GM19455 (cell line): ENCODE data around the gene FCRL1.

Experiments used
- ATAC-seq: cut with Tn5 transposase; IDR thresholded peaks from one replicate; pipeline ENCODE4 v1.9.1; 2021; ENCODE audit not compliant: unreplicated experiment

The FCRL1 gene

DNA sequence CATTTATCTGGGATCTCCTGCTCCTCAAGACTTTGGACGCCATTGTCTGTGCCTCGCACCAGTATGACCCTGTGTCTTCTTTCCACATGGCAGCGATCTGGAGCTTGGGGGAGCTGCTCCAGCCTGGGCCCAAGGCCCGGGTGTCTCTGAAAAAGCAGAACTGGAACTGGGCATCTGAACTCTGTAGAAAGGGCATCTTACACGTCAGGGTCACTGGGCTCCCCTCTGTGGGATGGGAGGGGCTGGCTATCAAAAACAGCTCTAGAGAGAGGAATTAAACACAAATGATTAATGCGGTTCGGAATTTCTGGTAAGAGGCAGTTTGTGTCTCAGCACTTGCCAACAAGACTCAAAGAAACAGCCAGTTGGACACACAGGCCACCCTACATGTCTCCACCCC lies 16.1 kb downstream of the FCRL1 start:
- no peak for ATAC-seq

DNA sequence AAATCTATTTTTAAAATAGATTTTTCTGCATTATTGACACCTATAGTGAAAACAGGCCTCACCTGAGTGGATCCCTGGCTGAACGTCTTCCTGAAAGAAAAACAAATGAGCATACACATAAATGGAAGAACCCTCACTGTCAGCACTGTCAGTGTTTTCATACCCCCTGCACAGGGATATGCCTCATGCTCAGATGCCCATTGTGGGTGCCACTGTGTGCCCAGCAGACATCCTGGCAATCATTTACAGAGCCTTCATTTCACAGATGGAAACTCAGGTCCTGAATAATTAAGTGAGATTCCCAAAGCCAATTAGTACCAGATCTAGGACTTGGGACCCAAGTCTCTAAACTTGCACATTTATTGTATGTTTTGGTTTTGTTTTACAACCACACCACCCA lies 19.9 kb downstream of the FCRL1 start:
- ATAC-seq, result no peak

DNA sequence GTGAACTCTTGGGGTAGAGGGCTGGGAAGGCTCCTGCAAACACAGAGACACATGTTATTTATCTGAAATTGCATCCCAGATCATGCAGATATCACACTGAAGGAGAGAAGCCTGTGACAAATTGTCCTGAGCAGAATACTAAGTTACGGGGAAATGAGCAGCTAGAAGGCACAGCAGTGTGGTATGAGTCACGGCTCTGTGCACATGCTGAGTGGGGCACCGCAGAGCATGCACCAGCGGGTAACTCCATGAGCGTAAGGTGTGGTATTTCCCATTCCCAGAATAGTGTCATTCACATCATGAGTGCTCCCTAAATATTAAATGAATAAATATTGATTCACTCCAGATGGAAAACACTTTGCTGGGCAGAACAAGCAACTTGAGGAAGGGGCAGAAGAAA lies 21.7 kb downstream of the FCRL1 start:
- no peak for ATAC-seq

DNA sequence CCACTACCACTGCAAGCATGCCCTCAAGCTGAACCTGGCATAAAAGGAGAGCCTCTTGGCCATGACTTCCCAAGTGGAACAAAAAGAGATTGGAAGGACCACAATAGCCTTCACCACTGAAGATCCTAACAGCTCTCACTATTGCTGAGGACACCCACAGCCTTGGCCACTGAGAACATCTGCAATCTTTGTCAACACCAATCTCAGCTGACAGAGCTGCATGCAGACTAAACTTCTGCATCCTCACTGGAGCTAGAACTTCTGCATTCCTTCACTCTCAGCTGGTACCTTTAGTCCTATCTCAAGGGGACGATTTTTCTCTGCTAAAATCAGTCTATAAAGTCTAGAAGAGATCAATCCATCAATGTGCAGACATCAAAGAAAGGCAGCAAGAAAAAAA lies 34.7 kb downstream of the FCRL1 start:
- no peak for ATAC-seq

DNA sequence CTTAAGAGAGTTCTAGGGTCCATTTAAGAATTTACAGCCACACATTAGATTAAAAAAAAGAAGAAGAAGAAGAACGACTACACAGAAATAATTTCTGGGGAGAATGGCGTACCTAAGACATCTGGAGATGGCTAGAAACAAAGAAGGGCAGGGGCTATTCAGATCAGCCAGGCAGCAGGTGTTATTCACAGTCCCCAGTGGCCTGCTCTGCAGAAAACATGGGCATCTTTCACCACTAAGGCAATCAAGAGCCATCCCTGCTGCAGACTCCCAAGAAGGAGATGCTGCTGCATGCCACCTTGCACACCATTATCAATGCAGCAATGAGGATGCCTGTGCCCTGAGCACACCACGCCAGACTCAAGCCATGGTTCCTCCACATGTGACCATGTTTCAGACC lies 35.1 kb downstream of the FCRL1 start:
- ATAC-seq, result no peak

DNA sequence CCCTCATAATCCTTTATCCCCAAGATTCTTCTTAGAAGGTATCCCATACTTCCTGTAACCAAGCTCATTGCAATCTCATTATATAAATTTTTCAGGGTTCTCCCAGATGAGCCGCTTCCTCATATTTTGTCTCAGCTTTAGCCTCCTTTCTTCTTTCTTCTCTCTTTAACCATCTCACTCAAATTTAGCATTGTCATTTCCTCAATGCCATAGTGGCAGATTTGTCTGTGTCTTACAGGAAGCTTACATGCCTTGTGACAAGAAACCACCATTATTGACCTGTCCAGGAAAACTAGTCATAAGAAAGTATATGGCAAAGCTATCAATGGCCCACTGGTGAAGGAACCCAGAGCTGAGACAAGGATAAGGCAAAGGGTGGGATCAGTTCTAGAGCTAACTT lies 37.0 kb downstream of the FCRL1 start:
- no peak for ATAC-seq

DNA sequence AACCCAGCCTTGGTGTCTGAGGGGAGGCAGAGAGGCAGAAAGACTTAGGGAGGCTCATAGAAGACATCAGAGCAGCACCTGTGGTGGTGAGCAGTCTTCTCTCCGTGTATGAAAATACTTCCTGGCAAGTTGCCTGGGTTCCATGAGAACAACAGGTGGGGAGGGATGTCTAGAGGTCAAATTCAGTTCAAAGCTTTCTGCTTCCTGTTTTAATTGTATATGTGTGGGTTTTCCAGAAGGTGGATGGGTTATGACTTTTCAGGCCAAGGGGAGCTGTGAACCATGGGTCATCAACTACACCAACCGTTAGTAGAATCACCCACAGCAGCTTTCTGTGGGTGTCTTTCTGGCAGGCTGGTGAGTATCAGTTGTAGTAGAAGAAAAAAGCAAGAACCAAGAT lies 38.9 kb downstream of the FCRL1 start:
- peak; percentile 69 for ATAC-seq

DNA sequence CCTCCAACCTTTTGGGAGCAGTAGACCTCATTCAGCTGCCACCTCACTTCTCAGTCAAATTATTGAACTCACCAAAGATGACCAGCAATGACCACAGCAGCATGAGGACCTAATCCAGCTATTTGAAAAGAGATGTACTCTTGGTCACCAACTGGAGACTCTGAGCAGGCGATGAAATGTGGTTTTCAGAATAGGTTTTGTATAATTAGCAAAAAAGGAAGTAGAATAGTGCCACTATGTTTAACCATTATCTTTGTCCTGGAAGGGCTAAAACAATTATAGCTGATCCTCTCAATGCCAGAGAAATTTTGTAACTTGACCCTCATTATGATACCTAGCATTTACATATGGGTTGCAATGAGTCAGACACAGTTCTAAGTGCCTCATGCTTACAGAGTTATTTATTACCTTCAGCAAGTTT lies 42.9 kb downstream of the FCRL1 start, which contains the start of gene FCRL2:
Gene FCRL2, minus strand, starts transcription at position 162 of the 421 bp plus-strand sequence. Its CDS starts 59 bp downstream, at position 103.
- no peak for ATAC-seq

DNA sequence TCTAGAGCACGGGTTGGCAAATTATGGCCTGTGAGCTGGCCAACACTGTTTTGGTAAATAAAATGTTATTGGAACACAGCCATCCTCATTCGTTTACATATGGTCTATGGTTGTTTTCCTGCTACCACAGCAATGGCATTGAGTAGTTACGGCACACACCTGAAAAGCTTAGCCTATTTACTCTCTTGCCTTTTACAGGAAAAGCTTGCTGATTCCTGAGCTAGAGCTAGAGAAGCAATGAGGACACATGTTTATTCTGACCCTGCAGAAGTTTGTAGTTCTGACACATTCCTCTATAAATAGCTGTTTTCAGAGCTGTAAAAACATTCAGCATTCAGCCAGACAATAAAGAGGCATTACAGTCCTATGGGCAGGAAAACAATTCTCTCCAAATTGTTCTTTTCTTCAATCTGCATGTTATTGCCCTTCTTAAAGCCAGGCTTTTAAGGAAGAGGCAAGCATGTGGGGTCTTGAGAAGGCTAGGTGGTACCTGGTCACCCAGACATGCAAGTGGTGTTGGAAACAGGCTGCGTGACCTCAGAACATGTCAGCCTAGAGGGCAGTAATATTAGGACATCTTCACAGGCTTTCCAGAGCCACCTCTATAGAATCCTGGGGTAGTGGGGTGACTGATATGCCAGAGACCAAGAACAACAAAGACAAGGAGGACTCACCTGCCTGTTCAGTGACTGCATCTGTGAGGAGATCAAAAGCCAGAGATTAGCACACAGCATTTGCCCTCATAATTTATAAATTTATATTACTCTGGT lies 44.6 kb downstream of the FCRL1 start:
- ATAC-seq, result no peak

DNA sequence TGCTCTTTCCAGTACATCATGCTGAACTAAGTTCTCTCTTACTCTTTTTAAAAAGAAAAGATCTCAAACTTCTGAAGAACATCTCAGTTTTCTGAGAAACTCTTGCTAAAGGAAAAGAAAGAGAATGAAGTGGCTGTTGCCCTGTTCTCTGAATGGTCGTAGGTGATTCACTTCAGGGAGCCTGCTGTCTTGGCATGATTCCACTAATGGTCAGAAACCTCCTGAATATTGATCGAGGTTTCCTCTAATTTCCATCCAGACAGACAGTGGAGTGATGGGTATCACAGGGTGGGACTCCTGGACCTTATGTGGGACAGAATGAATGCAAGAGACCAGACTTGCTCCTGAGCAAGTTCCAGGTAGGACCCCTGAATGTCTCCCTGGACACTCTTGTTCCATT lies 45.5 kb downstream of the FCRL1 start:
- no peak for ATAC-seq

- ATAC-seq, result peak; percentile 54
Measured at GRCh38 chr1:157773493-157774350, 46.2 kb downstream of the FCRL1 start.

GRCh38 chr1:157771661-157772425 lies 48.1 kb downstream of the FCRL1 start:
- ATAC-seq, result no peak

DNA sequence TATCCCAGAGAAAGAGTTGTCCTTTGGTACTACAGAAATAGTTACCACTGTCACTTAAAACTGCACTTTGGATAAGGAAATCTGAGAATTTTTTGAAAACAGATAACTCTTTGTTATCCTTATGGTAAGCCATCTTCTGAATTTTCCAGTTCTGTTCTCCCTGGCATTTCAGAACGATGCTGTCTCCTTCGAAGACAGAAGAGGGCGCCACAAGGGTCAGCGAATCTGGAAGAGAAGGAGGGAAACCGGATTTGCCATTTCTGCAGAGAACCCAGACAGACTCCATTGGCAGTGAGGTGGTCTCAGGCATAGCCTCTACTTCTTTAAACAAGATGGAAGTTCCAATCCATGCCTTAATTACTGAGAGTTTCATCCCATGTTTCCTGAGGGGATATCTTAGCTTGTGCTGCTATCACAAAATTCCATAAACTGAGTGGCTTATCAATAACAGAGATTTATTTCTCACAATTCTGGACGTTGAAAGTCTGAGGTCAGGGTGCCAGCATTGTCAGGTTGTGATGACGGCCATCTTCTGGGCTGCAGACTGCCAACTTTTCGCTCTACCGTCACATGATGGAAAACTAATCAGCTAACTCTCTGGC lies 49.4 kb downstream of the FCRL1 start:
- no peak for ATAC-seq

GRCh38 chr1:157766792-157767191 lies 53.1 kb downstream of the FCRL1 start:
- no peak for ATAC-seq

GRCh38 chr1:157758018-157758417 lies 61.9 kb downstream of the FCRL1 start:
- ATAC-seq, result no peak

DNA sequence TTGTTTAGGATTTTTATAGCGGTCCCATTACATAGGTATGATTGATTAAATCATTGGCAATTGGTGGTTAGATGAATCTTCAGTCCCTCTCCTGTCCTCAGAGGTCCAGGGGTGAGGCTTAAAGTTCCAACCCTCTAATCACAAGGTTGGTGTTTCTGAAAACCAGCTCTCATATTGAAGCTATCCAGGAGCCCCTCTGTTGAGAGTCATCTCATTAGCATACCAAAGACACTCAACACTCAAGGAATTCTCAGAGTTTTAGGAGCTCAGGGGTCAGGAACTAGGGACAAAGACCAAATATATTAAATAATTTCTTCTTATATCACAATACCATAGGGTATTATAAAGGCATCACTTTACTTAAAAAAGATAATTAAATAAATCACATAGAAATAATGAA lies 66.3 kb downstream of the FCRL1 start:
- no peak for ATAC-seq

DNA sequence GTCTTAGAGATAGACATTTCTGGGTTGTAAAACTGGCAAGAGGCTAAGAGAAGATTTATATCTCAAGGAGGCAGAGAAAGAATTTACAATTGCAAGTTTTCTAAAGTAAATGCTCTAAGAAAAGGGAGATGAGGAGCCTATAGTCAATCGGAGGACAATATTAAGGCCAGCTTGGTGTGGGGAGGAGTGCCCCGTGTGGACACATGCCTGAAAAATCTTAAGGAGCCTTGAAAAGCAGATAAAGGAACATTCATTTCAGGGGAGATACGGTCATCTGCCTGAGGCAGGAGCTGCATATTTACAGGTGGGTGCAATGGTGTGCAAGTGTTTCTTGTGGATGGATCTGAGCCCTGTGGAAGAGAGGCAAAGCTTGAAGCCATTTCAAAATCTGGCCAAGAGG lies 68.6 kb downstream of the FCRL1 start:
- no peak for ATAC-seq

GRCh38 chr1:157748262-157748817 lies 71.6 kb downstream of the FCRL1 start:
- no peak for ATAC-seq
